Measurements from ENCODE around the gene TMEM39A. TPM values are rescaled to one million over a fixed set of nuclear protein-coding genes. Genes with fewer than 3 reads are reported as not detected.

Gene TMEM39A
- total and polyA plus RNA-seq, 12 donors = 10.4 to 70.5 (median 36.2) TPM

DNA sequence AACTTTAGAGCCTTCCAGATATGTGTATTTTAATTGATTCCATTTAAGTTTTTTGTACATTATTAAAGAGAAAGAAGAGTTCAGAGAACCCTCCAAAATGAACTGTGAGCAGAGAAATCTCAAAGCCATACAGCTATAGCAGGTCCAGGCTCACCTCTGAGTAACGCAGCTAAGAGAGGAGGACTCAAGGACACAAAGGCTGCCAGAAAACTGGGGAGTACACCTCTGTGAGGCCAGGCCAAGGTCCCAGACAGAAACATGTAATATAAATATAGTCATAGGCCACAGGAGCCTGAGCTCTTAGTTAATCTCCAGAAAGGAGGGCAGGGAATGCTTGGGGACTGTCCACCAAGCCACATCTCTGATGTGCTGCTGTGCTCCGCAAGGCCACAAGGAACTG is 66.5 kb downstream of the TMEM39A start:
- peaks cover 0 to 20% of the 10 kb centered on the region in 2 donors for H3K36me3 ChIP-seq (replicated peaks in 1 of 2)
- no peaks in the 10 kb centered on the region for H3K27me3 ChIP-seq
- no peaks in the 10 kb centered on the region for H3K4me1 ChIP-seq (replicated peaks in 1 of 2)
- intact Hi-C loops (cut with DNase I) = no loop called here
- TF ChIP-seq POLR2A (IDR thresholded peaks at IDR 0.05) (no peak), CTCF (IDR thresholded peaks at IDR 0.05) (no peak)
- peak in 1 of 7 donors; percentile 15 for DNase-seq
- H3K4me3 ChIP-seq = no peak overlapping the region
- H3K9me3 ChIP-seq (replicated peaks in 1 of 3) = no peaks in the 10 kb centered on the region
- no peak overlapping the region for H3K27ac ChIP-seq
- WGBS, 4 donors = 65 to 74% (median 71%) methylated on average over 2 of the region's 2 CpGs

DNA sequence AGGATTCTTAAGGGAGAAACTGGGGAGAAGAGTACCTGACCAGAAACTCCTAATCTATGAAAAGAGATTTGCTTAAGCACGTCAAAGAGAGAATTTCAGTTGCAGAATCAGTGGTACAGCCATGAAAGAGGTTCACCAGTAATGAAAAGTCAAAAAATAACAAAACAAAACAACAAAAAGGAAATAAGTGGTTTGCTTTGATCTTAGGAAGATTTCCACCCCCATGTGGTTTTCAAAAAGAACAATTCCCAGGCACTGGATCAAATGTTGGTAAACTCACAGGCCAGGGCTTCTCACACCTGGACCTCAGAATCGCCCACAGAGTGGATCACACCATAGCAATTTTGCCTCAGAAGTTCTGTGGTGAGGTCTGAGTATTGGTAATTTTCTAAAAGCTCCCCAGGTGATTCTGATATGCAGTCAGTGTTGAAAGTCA is 67.5 kb downstream of the TMEM39A start:
- WGBS, 4 donors = 80 to 96% (median 89%) methylated on average over 2 of the region's 2 CpGs
- intact Hi-C loops (cut with DNase I) = no loop called here

DNA sequence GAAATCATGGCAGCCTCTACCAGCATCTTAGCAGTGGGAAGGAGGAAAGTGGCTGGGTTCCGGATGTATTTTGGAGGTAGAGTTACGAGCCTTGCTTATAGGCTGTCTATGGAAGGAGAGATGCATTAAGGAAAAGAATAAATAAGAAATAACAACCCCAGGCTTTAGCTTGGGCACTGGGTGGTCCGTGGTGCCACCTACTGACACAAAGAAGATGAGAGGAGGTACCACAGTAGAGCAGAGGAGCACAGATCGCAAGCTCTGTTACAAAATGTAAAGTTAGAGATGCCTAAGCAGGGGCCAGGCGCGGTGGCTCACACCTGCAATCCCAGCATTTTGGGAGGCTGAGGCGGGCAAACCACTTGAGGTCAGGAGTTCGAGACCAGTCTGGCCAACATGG is 74.8 kb downstream of the TMEM39A start:
- no peak overlapping the region for H3K4me3 ChIP-seq
- peaks cover 0 to 5% of the 10 kb centered on the region in 2 donors for H3K36me3 ChIP-seq (replicated peaks in 1 of 2)
- TF ChIP-seq CTCF (IDR thresholded peaks at IDR 0.05) (peak in 2 of 6 experiments; percentile 7 to 20), POLR2A (IDR thresholded peaks at IDR 0.05) (no peak)
- H3K4me1 ChIP-seq (replicated peaks in 1 of 2) = no peaks in the 10 kb centered on the region
- 73 to 91% (median 88%) methylated on average over 8 of the region's 8 CpGs for WGBS, 4 donors
- DNase-seq = peak in 1 of 7 donors; percentile 20
- no peaks in the 10 kb centered on the region for H3K9me3 ChIP-seq (replicated peaks in 1 of 3)
- intact Hi-C loops (cut with DNase I) = loop anchor here in 1 of 2 donors (10.0 kb wide), 1 partner anchor 114 kb away; no protein-coding TSS in a partner anchor
- H3K27ac ChIP-seq = no peak overlapping the region
- H3K27me3 ChIP-seq = no peaks in the 10 kb centered on the region

More for the DNA sequence above, 67.5 kb downstream of the TMEM39A start:
- no peaks in the 10 kb centered on the region for H3K4me1 ChIP-seq (replicated peaks in 1 of 2)
- DNase-seq = no peak
- H3K27me3 ChIP-seq = no peaks in the 10 kb centered on the region
- no peak for TF ChIP-seq CTCF (IDR thresholded peaks at IDR 0.05)
- no peak for TF ChIP-seq POLR2A (IDR thresholded peaks at IDR 0.05)
- H3K27ac ChIP-seq = no peak overlapping the region
- no peak overlapping the region for H3K4me3 ChIP-seq
- H3K9me3 ChIP-seq (replicated peaks in 1 of 3) = no peaks in the 10 kb centered on the region
- peaks cover 0 to 21% of the 10 kb centered on the region in 2 donors for H3K36me3 ChIP-seq (replicated peaks in 1 of 2)

DNA sequence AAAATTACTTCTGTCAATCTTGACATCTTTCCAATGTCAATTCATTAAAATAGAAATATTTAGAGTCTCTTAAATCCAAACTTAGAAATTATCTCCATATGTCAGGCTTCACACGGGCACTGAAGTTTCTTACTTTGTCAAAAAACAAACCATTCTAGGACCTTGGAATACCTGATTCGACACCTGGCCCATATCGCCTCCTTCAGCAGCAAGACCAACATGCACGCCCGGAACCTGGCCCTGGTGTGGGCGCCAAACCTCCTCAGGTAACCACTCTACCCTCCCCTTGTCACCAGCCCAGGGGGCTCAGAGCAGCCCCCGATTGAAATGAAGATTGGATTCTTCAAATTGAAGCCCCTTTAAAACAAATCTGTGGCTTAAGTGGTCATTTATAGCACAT is 81.3 kb downstream of the TMEM39A start:
- Histone ChIP-seq H3K9me3 (replicated peaks in 1 of 3) (no peaks in the 10 kb centered on the region), H3K4me1 (replicated peaks in 1 of 2) (no peaks in the 10 kb centered on the region), H3K4me3 (no peak overlapping the region), H3K27ac (no peak overlapping the region), H3K27me3 (no peaks in the 10 kb centered on the region), H3K36me3 (replicated peaks in 1 of 2) (peaks cover 0 to 8% of the 10 kb centered on the region in 2 donors)
- TF ChIP-seq POLR2A (IDR thresholded peaks at IDR 0.05) = no peak
- TF ChIP-seq CTCF (IDR thresholded peaks at IDR 0.05) = no peak
- WGBS, 4 donors = 87 to 94% (median 89%) methylated on average over 7 of the region's 7 CpGs
- DNase-seq = no peak
- intact Hi-C loops (cut with DNase I) = loop anchor here in 1 of 2 donors (10.0 kb wide), 1 partner anchor 107 kb away; no protein-coding TSS in a partner anchor
